SU-DHL-6 (cell line): ENCODE results near the gene TIAM2.

ENCODE experiments used
- EZH2phosphoT487 ChIP-seq: fragments of 200-600 bp; sonication (generic), shearing (Covaris generic); conservative IDR thresholded peaks from 2 replicates; pipeline ENCODE4 v1.6.1; 2018; ENCODE audit warnings: mild to moderate bottlenecking, antibody characterized with exemption, low read length, moderate library complexity, mixed read lengths
- TF ChIP-seq, protein P1 (sequence below): fragments of 200-600 bp; sonication (generic); IDR thresholded peaks from one replicate; pipeline ENCODE4 v1.5.1; 2017; ENCODE audit warnings: antibody characterized with exemption, mild to moderate bottlenecking, low read length, moderate library complexity; ENCODE audit not compliant: insufficient read depth, poor library complexity, severe bottlenecking

GRCh38 chr6:154996841-154997311 lies 1.8 kb downstream of the TIAM2 start:
- TF ChIP-seq, protein P1, sequence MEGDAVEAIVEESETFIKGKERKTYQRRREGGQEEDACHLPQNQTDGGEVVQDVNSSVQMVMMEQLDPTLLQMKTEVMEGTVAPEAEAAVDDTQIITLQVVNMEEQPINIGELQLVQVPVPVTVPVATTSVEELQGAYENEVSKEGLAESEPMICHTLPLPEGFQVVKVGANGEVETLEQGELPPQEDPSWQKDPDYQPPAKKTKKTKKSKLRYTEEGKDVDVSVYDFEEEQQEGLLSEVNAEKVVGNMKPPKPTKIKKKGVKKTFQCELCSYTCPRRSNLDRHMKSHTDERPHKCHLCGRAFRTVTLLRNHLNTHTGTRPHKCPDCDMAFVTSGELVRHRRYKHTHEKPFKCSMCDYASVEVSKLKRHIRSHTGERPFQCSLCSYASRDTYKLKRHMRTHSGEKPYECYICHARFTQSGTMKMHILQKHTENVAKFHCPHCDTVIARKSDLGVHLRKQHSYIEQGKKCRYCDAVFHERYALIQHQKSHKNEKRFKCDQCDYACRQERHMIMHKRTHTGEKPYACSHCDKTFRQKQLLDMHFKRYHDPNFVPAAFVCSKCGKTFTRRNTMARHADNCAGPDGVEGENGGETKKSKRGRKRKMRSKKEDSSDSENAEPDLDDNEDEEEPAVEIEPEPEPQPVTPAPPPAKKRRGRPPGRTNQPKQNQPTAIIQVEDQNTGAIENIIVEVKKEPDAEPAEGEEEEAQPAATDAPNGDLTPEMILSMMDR: no peak
- TF ChIP-seq EZH2phosphoT487: no peak
